Stimulated activated CD4-positive, alpha-beta T cell treated with anti-CD3 and anti-CD28 coated beads, Interleukin-1b, Interleukin-23, amount 100 ng/mL, for 4 hours (primary cell): ENCODE results near the gene ATP6V0E2.

Source experiments
- DNase-seq, 2 donors: peaks; one replicate each; pipeline ENCODE4 v3.0.0-alpha.2; 2020; ENCODE audit warnings: low read depth in 2 of 2

Gene ATP6V0E2

GRCh38 chr7:149838224-149838991 is 35.4 kb upstream of the ATP6V0E2 start, which contains the start of gene ZNF862:
Gene ZNF862, plus strand, starts transcription at chr7:149838375. Its CDS starts 237 bp downstream, at chr7:149838612.
- DNase-seq = peak; percentile 91 to 93

DNA sequence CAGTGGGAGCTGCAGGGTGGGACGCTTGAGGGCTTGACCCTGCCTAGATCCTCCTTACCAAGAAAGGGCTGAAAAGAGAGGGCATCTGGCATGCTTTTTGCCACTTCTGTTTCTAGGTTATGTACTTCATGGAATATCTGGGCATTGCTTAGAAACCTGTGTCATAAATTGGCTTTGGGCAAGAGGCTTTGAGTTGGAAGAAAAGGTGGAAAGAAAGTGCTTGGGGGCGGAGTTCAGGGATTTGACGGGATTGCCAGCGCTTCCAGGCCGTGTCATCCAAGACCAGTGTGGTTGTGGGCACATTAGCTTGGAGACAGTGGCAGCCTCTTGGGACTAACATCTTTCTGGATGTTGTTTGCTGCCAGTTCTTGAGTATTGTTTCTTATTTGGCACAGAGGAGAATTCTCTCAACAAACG is 34.8 kb upstream of the ATP6V0E2 start:
- DNase-seq = no peak

GRCh38 chr7:149839933-149840332 is 33.8 kb upstream of the ATP6V0E2 start:
- no peak for DNase-seq

DNA sequence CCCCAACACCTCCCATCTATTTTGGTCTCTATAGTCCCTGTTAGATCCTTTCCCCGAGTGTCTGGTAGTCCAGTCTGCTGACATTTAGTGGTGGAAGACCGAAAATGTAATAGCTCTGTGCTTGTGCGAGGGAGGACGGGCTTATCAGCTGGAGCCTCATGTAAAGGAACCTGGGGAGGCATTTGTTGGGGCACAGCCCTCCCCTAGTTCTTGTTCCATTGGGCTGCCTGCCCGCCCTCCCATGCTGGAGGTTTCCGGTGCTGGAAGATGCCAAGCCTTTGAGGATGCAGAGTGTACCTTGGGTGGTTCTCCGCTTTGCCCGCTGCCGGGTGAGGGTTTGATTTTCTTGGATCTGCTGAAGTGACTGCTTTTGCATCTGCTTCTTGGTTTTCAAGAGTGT is 30.2 kb upstream of the ATP6V0E2 start:
- no peak for DNase-seq

DNA sequence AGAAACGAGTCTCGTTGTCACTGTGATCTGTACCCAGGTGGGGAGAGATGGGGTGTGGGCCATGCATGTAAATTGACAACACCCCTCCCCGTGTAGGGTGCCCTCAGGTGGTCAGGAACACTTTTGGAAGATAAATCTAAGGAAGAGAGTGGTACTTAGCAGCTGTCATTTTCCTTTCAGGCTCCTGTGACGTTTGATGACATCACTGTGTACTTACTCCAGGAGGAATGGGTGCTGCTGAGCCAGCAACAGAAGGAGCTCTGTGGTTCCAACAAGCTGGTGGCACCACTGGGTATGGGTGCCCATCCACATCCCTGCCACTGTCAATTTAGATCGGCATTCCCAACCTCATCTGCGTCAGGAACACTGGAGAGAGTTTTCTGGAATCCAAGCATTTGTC is 29.3 kb upstream of the ATP6V0E2 start:
- no peak for DNase-seq

- no peak for DNase-seq
Observed at GRCh38 chr7:149845257-149845980, 28.4 kb upstream of the ATP6V0E2 start.

DNA sequence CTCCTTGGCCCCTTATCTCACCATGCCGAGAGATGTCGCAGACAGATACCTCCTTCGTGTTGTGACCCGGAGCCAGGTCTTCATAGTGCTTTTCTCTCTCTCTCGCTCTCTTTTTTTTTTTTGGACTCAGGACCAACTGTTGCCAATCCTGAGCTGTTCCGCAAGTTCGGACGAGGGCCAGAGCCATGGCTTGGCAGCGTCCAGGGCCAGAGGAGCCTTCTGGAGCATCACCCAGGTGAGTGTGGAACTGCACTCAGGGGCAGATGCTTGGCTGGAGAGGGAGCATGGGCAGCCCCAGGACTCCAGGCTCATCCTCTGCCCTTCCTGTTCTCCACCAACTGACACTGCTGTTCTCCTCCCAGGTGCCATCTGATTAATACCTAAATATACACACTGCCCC is 27.7 kb upstream of the ATP6V0E2 start:
- no peak for DNase-seq

GRCh38 chr7:149846436-149847046 is 27.2 kb upstream of the ATP6V0E2 start:
- no peak for DNase-seq

GRCh38 chr7:149849174-149849573 is 24.6 kb upstream of the ATP6V0E2 start:
- DNase-seq = no peak

DNA sequence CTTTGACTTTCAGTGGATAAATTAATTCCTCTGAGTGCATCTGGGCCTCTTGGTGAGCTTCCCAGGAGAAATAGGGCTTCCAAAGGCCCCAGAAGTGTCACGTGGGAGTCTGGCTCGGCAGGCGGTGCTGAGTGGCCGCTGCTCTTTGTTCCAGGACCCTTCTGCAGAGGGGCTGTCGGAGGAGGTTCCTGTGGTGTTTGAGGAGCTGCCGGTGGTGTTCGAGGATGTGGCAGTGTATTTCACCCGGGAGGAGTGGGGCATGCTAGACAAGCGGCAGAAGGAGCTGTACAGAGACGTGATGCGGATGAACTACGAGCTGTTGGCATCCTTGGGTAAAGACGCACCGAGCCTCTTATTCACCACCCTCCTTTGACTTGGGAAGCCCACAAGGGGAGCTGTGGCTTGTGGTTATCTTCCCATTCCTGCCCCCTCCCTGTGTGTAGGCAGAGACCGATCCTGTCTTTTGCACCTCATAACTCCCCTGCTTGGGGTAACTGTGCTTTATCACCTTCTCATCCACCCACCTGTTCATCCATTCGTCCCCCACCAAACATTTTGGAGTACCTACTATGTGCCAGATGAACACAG is 23.7 kb upstream of the ATP6V0E2 start:
- DNase-seq = no peak

DNA sequence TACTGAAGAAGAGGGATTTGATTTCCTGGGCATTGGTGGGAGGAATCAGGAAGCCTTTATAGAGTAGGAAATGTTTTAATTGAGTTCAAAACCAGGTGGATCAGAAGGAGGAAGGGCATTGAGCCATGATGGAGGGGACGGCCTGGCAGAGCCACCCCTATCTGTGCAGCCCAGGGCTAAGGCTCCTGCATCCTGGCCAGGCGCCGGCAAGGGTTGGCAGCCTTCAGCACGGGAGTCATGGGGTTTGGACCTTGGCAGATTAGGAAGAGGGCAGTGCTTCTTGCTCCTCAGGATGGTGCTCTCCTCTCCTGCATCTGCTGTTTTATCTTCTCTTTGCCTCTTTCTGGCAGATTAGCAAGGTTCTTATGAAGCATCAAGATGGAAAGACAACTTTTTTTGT is 23.1 kb upstream of the ATP6V0E2 start:
- no peak for DNase-seq

DNA sequence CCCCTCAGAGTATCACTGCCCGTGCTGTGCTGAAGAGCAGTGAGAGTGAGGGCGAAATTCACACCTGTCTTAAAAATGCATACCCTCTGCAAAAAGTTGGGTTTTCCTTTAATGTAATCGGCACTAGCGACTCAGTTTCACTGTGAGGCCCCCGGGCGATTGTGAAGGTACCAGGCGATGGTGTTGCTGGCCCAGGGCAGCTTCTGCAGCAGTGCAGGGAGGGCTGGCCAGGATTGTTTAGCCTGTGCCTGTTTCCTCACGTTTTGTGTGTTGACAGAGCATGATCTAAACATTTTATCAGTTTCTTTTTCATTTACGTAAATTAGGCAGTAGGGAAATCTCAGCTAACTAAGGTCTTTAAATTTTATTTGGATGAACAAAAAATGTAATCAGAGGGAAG is 22.3 kb upstream of the ATP6V0E2 start:
- no peak for DNase-seq

DNA sequence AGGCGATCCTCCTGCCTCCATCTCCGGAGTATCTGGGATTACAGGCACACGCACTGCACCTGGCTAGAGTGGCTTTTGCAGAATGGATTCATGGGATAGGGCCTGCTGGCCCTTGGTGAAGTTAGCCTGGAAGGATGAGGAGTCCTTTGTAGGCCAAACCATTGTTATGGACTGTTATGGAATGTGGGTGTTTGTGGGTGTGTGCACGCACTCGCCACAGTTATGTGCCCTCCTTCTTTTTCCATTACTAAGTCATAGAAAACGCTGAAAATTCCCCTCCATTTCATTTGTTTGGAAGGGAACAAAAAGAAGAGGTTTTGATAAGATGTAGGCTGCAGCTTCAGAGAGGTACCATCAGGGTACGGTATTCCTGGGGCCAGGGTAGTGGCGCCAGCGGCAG is 20.6 kb upstream of the ATP6V0E2 start:
- DNase-seq = no peak

- DNase-seq = no peak
Observed at GRCh38 chr7:149854611-149855360, 19.0 kb upstream of the ATP6V0E2 start.

GRCh38 chr7:149855361-149856305 is 18.1 kb upstream of the ATP6V0E2 start:
- no peak for DNase-seq

- DNase-seq = no peak
Observed at GRCh38 chr7:149856583-149856982, 17.2 kb upstream of the ATP6V0E2 start.

DNA sequence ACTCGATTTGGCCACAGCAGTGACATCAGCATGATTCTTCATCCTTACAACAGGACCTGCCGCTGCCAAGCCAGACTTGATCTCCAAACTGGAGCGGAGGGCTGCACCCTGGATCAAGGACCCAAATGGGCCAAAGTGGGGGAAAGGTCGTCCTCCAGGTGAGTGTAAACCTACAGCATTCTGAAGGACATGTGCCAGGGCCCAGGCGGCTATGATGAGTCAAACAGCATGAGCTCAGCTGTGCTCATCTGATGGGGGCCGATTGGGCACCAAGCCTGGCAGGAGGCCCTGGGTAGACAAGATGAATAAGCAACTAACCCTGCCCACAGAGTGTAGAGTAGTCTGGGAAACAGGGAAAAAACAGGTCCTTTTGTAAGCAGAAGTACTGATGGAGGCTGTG is 14.4 kb upstream of the ATP6V0E2 start:
- no peak for DNase-seq

- DNase-seq = no peak
Observed at GRCh38 chr7:149859876-149860275, 13.9 kb upstream of the ATP6V0E2 start.

DNA sequence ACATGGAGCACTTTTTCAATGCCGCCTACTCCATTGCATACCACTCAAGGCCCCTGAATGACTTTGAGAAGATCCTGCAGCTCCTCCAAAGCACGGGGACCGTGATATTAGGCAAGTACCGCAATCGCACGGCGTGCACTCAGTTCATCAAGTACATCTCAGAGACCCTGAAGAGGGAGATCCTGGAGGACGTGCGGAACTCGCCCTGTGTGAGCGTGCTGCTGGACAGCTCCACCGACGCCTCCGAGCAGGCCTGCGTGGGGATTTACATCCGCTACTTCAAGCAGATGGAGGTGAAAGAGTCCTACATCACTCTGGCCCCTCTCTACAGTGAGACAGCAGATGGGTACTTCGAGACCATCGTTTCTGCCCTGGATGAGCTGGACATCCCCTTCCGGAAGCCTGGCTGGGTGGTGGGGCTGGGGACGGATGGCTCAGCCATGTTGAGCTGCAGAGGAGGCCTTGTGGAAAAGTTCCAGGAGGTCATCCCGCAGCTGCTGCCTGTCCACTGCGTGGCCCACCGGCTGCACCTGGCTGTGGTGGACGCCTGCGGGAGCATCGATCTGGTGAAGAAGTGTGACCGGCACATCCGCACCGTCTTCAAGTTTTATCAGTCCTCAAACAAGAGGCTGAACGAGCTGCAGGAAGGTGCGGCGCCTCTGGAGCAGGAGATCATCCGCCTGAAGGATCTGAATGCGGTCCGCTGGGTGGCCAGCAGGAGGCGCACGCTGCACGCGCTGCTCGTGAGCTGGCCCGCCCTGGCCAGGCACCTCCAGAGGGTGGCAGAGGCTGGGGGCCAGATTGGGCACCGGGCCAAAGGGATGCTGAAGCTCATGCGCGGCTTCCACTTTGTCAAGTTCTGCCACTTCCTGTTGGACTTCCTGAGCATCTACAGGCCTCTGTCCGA is 12.7 kb upstream of the ATP6V0E2 start:
- no peak for DNase-seq

- DNase-seq = no peak
Observed at GRCh38 chr7:149861728-149862045, 12.1 kb upstream of the ATP6V0E2 start.
